H9 (cell line): ENCODE measurements around the gene MRPS23. TPM values are rescaled to one million over a fixed set of nuclear protein-coding genes. Genes with fewer than 3 reads are reported as not detected.

Experiments
- DNase-seq: peaks from one replicate; pipeline ENCODE4 v3.0.0-alpha.2; 2017
- H2AFZ ChIP-seq: one replicate; pipeline ENCODE4 v1.6.1; 2013; ENCODE audit warnings: mild to moderate bottlenecking, low read length, control low read depth, moderate library complexity
- H2AK5ac ChIP-seq: 2 replicates; pipeline ENCODE4 v1.6.1; 2013; ENCODE audit warnings: low read length, control low read depth, mixed read lengths; ENCODE audit not compliant: insufficient read length
- H2BK120ac ChIP-seq: one replicate; pipeline ENCODE4 v1.6.1; 2013; ENCODE audit warnings: low read depth, mild to moderate bottlenecking, low read length, control low read depth, inconsistent platforms; ENCODE audit not compliant: poor library complexity, severe bottlenecking
- H2BK12ac ChIP-seq: 2 replicates; pipeline ENCODE4 v1.6.1; 2013; ENCODE audit warnings: low read length, control low read depth, mixed read lengths, low read depth; ENCODE audit not compliant: insufficient read length
- H2BK15ac ChIP-seq: 2 replicates; pipeline ENCODE4 v1.6.1; 2013; ENCODE audit warnings: low read depth, low read length, control low read depth
- H2BK20ac ChIP-seq: one replicate; pipeline ENCODE4 v1.6.1; 2013; ENCODE audit warnings: low read depth, mild to moderate bottlenecking, low read length, control low read depth, inconsistent platforms; ENCODE audit not compliant: poor library complexity, severe bottlenecking
- H2BK5ac ChIP-seq: 2 replicates; pipeline ENCODE4 v1.6.1; 2013; ENCODE audit warnings: low read length, control low read depth, mixed read lengths; ENCODE audit not compliant: insufficient read length
- H3K14ac ChIP-seq: 2 replicates; pipeline ENCODE4 v1.6.1; 2013; ENCODE audit warnings: low read length, control low read depth; ENCODE audit not compliant: insufficient read depth
- H3K18ac ChIP-seq: 2 replicates; pipeline ENCODE4 v1.6.1; 2013; ENCODE audit warnings: low read depth, mild to moderate bottlenecking, mixed read lengths, low read length, control low read depth; ENCODE audit not compliant: insufficient read length
- H3K23ac ChIP-seq: 2 replicates; pipeline ENCODE4 v1.6.1; 2013; ENCODE audit warnings: low read length, control low read depth, mixed read lengths, low read depth; ENCODE audit not compliant: insufficient read length
- H3K23me2 ChIP-seq: 2 replicates; pipeline ENCODE4 v1.6.1; 2013; ENCODE audit warnings: low read depth, mild to moderate bottlenecking, mixed read lengths, low read length, control low read depth; ENCODE audit not compliant: insufficient read length, poor library complexity, severe bottlenecking
- H3K27ac ChIP-seq: 2 replicates; pipeline ENCODE4 v1.5.1; 2013; ENCODE audit warnings: low read length, control low read depth, mixed read lengths, low read depth; ENCODE audit not compliant: insufficient read length
- H3K27me3 ChIP-seq: 2 replicates; pipeline ENCODE4 v1.6.1; 2013; ENCODE audit warnings: low read length, control low read depth, inconsistent platforms; ENCODE audit not compliant: insufficient read depth
- H3K4ac ChIP-seq: 2 replicates; pipeline ENCODE4 v1.6.1; 2013; ENCODE audit warnings: low read depth, mild to moderate bottlenecking, control low read depth, inconsistent platforms, low read length, moderate library complexity
- H3K4me1 ChIP-seq: 2 replicates; pipeline ENCODE4 v1.6.1; 2013; ENCODE audit warnings: low read length, control low read depth, inconsistent platforms; ENCODE audit not compliant: insufficient read depth
- H3K4me2 ChIP-seq: 2 replicates; pipeline ENCODE4 v1.6.1; 2013; ENCODE audit warnings: low read length, control low read depth, mixed read lengths; ENCODE audit not compliant: insufficient read length, insufficient read depth
- H3K56ac ChIP-seq: 2 replicates; pipeline ENCODE4 v1.6.1; 2013; ENCODE audit warnings: low read depth, mild to moderate bottlenecking, mixed read lengths, low read length, control low read depth; ENCODE audit not compliant: insufficient read length
- H3K79me1 ChIP-seq: 2 replicates; pipeline ENCODE4 v1.6.1; 2013; ENCODE audit warnings: low read depth, mild to moderate bottlenecking, moderate library complexity, low read length, control low read depth, inconsistent platforms; ENCODE audit not compliant: insufficient read depth, poor library complexity, severe bottlenecking
- H3K79me2 ChIP-seq: 2 replicates; pipeline ENCODE4 v1.6.1; 2013; ENCODE audit warnings: low read length, control low read depth, inconsistent platforms; ENCODE audit not compliant: insufficient read depth
- H3K9ac ChIP-seq: 2 replicates; pipeline ENCODE4 v1.6.1; 2013; ENCODE audit warnings: low read length, control low read depth, mixed read lengths; ENCODE audit not compliant: insufficient read length; ENCODE audit errors: extremely low read depth
- H3K9me3 ChIP-seq: one replicate; pipeline ENCODE4 v1.6.1; 2013; ENCODE audit warnings: low read depth, low read length, inconsistent platforms; ENCODE audit not compliant: control insufficient read depth
- H3T11ph ChIP-seq: one replicate; pipeline ENCODE4 v1.6.1; 2013; ENCODE audit warnings: mild to moderate bottlenecking, low read length, control low read depth, inconsistent platforms
- H4K20me1 ChIP-seq: one replicate; pipeline ENCODE4 v1.6.1; 2013; ENCODE audit not compliant: control insufficient read depth, insufficient read length, insufficient read depth
- H4K5ac ChIP-seq: 2 replicates; pipeline ENCODE4 v1.6.1; 2013; ENCODE audit warnings: low read depth, mild to moderate bottlenecking, mixed read lengths, low read length, control low read depth; ENCODE audit not compliant: insufficient read length
- H4K8ac ChIP-seq: replicated peaks from 2 replicates; pipeline ENCODE4 v1.6.1; 2013; ENCODE audit warnings: low read length, control low read depth, mixed read lengths, low read depth; ENCODE audit not compliant: insufficient read length
- H4K91ac ChIP-seq: 2 replicates; pipeline ENCODE4 v1.6.1; 2013; ENCODE audit warnings: low read depth, mild to moderate bottlenecking, moderate library complexity, mixed read lengths, low read length, control low read depth; ENCODE audit not compliant: insufficient read length
- H3K27ac Mint-ChIP-seq, 3 experiments: 2 replicates in 2 of 3; 3 replicates in 1 of 3; pipeline ENCODE4 v1.8.0; 2020 to 2021; ENCODE audit warnings: mixed read lengths in 3 of 3, mild to moderate bottlenecking in 1 of 3, moderate library complexity in 1 of 3
- H3K27me3 Mint-ChIP-seq: 2 replicates; pipeline ENCODE4 v1.8.0; 2021; ENCODE audit warnings: low read depth, mild to moderate bottlenecking, moderate library complexity, mixed read lengths
- H3K36me3 Mint-ChIP-seq, 3 experiments: 2 replicates in 2 of 3; 3 replicates in 1 of 3; pipeline ENCODE4 v1.8.0; 2020 to 2021; ENCODE audit warnings: low read depth in 3 of 3, mixed read lengths in 3 of 3; ENCODE audit not compliant: insufficient read depth in 1 of 3
- H3K4me1 Mint-ChIP-seq, 2 experiments: 2 replicates each; pipeline ENCODE4 v1.8.0; 2020; ENCODE audit warnings: mixed read lengths in 2 of 2
- H3K4me3 Mint-ChIP-seq, 2 experiments: 2 replicates in 1 of 2; 3 replicates in 1 of 2; pipeline ENCODE4 v1.8.0; 2020 to 2021; ENCODE audit warnings: mild to moderate bottlenecking in 2 of 2, mixed read lengths in 2 of 2, moderate library complexity in 1 of 2
- H3K9me3 Mint-ChIP-seq, 2 experiments: 2 replicates in 1 of 2; 3 replicates in 1 of 2; pipeline ENCODE4 v1.8.0; 2020; ENCODE audit warnings: mild to moderate bottlenecking in 2 of 2, mixed read lengths in 2 of 2, moderate library complexity in 1 of 2
- WGBS: extraction: QIAGEN DNeasy Blood & Tissue Kit; methylation state at CpG from one replicate; pipeline ENCODE4 v1.1.7; 2013; ENCODE audit warnings: missing lambda C conversion rate, low lambda C conversion rate, mixed read lengths; ENCODE audit not compliant: insufficient read length; ENCODE audit errors: extremely low coverage; 5-methylcytosine and 5-hydroxymethylcytosine counted together
- total RNA-seq: library from RNA; stranded (reverse); gene quantifications from 2 replicates; pipeline ENCODE4 v1.2.1, GENCODE V29; 2021
- TF ChIP-seq, protein P1 (sequence below): fragments of 200-600 bp; sonication (generic); conservative IDR thresholded peaks from 3 replicates; pipeline ENCODE4 v1.8.0; 2021; ENCODE audit warnings: antibody characterized with exemption, mild to moderate bottlenecking

Gene MRPS23
- total RNA-seq, 1 experiment from 2014 or later = 62.0 TPM

DNA sequence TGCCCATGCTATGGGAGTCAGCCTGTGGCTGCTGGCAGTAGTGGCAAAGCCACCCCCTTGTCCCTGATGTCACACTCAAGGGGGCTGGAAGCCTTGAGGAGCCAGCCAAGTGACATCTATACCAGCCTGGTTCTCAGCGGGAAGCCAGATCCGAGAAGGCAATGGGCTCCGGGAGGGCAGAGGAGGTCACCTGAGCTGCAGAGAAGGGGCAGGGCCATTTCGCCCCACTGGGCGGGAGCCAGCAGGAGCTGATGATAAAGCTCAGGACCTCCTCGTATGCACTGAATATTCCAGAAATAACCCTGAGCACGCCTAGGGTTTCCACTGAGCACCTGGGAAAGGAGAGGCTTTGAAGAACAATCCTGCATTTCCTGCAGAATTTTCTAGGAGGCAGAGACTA is 19.0 kb downstream of the MRPS23 start:
- Histone ChIP-seq H3K27ac (no peak overlapping the region), H2BK12ac (no peak overlapping the region), H3K79me2 (no peaks in the 10 kb centered on the region), H3K4ac (no peak overlapping the region), H3K9ac (no peak overlapping the region), H3K4me1 (peaks cover 3% of the 10 kb centered on the region; the same call in 1 of the 2 replicates), H3K23me2 (peaks cover 7% of the 10 kb centered on the region), H2BK120ac (no peak overlapping the region), H3K56ac (no peak overlapping the region), H4K20me1 (no peaks in the 10 kb centered on the region), H2BK5ac (no peak overlapping the region), H2BK15ac (no peak overlapping the region), H3K79me1 (no peaks in the 10 kb centered on the region), H3K18ac (no peak overlapping the region), H2AFZ (no peak overlapping the region), H2AK5ac (no peak overlapping the region), H4K8ac (no peak overlapping the region), H3K23ac (no peak overlapping the region), H3T11ph (no peak overlapping the region), H4K91ac (no peak overlapping the region), H3K4me2 (no peak overlapping the region), H3K14ac (no peak overlapping the region), H3K9me3 (no peaks in the 10 kb centered on the region), H4K5ac (no peak overlapping the region), H3K27me3 (no peaks in the 10 kb centered on the region), H2BK20ac (no peak overlapping the region)
- Mint-ChIP-seq H3K4me3 (no peak overlapping the region), H3K36me3 (no peaks in the 10 kb centered on the region), H3K9me3 (no peaks in the 10 kb centered on the region), H3K27ac (no peak overlapping the region), H3K27me3 (peaks cover 13% of the 10 kb centered on the region), H3K4me1 (peaks cover 14% of the 10 kb centered on the region in 2 experiments)
- no CpG with 5 or more reads among the region's 7 CpGs for WGBS
- no peak for DNase-seq
- TF ChIP-seq, protein P1, sequence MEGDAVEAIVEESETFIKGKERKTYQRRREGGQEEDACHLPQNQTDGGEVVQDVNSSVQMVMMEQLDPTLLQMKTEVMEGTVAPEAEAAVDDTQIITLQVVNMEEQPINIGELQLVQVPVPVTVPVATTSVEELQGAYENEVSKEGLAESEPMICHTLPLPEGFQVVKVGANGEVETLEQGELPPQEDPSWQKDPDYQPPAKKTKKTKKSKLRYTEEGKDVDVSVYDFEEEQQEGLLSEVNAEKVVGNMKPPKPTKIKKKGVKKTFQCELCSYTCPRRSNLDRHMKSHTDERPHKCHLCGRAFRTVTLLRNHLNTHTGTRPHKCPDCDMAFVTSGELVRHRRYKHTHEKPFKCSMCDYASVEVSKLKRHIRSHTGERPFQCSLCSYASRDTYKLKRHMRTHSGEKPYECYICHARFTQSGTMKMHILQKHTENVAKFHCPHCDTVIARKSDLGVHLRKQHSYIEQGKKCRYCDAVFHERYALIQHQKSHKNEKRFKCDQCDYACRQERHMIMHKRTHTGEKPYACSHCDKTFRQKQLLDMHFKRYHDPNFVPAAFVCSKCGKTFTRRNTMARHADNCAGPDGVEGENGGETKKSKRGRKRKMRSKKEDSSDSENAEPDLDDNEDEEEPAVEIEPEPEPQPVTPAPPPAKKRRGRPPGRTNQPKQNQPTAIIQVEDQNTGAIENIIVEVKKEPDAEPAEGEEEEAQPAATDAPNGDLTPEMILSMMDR = no peak
